OCI-LY1 (cell line): ENCODE measurements around the gene HS1BP3.

Experiments used
- H2AFZ ChIP-seq: fragments of 200-600 bp; sonication (generic), shearing (Covaris generic); 2 replicates; pipeline ENCODE4 v1.6.0; 2014; ENCODE audit warnings: antibody characterized with exemption, mild to moderate bottlenecking, low read length
- H3F3A ChIP-seq: fragments of 200-600 bp; sonication (generic), shearing (Covaris generic); 2 replicates; pipeline ENCODE4 v1.6.0; 2014; ENCODE audit warnings: mild to moderate bottlenecking, antibody characterized with exemption, low read length, moderate library complexity; ENCODE audit not compliant: insufficient read depth
- H3K27ac ChIP-seq: fragments of 200-600 bp; sonication (generic); 2 replicates; pipeline ENCODE4 v1.5.1; 2014; ENCODE audit warnings: low read length, mixed run types, mild to moderate bottlenecking, low read depth; ENCODE audit not compliant: poor library complexity, severe bottlenecking
- H3K27me3 ChIP-seq: fragments of 200-600 bp; sonication (generic); 2 replicates; pipeline ENCODE4 v1.6.0; 2014; ENCODE audit warnings: antibody characterized with exemption, mild to moderate bottlenecking, low read length, moderate library complexity; ENCODE audit not compliant: insufficient read depth
- H3K36me3 ChIP-seq: fragments of 200-600 bp; sonication (generic); 2 replicates; pipeline ENCODE4 v1.6.1; 2014; ENCODE audit warnings: mild to moderate bottlenecking, antibody characterized with exemption, low read length, moderate library complexity, mixed read lengths; ENCODE audit not compliant: insufficient read depth
- H3K4me1 ChIP-seq: fragments of 200-600 bp; sonication (generic); 2 replicates; pipeline ENCODE4 v1.5.1; 2014; ENCODE audit warnings: mild to moderate bottlenecking, low read length, moderate library complexity; ENCODE audit not compliant: insufficient read depth, severe bottlenecking
- H3K4me2 ChIP-seq: fragments of 200-600 bp; sonication (generic), shearing (Covaris generic); 2 replicates; pipeline ENCODE4 v1.6.1; 2014; ENCODE audit warnings: low read length
- H3K4me3 ChIP-seq: fragments of 200-600 bp; sonication (generic); 2 replicates; pipeline ENCODE4 v1.5.1; 2014; ENCODE audit warnings: low read length, low read depth, mild to moderate bottlenecking, mixed read lengths; ENCODE audit not compliant: poor library complexity, severe bottlenecking
- H3K79me2 ChIP-seq: fragments of 200-600 bp; shearing (Covaris generic); 2 replicates; pipeline ENCODE4 v1.6.1; 2016; ENCODE audit warnings: mixed run types, low read length, mixed read lengths; ENCODE audit not compliant: insufficient read depth
- H3K9ac ChIP-seq: fragments of 200-600 bp; sonication (generic), shearing (Covaris generic); 2 replicates; pipeline ENCODE4 v1.6.1; 2014; ENCODE audit warnings: mild to moderate bottlenecking, low read length, mixed read lengths
- H3K9me2 ChIP-seq: fragments of 200-600 bp; sonication (generic), shearing (Covaris generic); 2 replicates; pipeline ENCODE4 v1.6.1; 2014; ENCODE audit warnings: low read depth, mild to moderate bottlenecking, low read length, mixed read lengths
- H3K9me3 ChIP-seq: fragments of 200-600 bp; shearing (Covaris generic); 2 replicates; pipeline ENCODE4 v1.6.1; 2014; ENCODE audit warnings: low read length, mixed read lengths
- H4K20me1 ChIP-seq: fragments of 200-600 bp; sonication (generic), shearing (Covaris generic); 2 replicates; pipeline ENCODE4 v1.6.0; 2016; ENCODE audit warnings: mild to moderate bottlenecking, low read length; ENCODE audit not compliant: insufficient read depth
- CTCF ChIP-seq: fragments of 200-600 bp; sonication (generic), shearing (Covaris generic); IDR thresholded peaks from 2 replicates; pipeline ENCODE4 v1.5.1; 2017; ENCODE audit warnings: mild to moderate bottlenecking, antibody characterized with exemption, low read length, moderate library complexity, mixed read lengths
- EZH2 ChIP-seq: fragments of 200-600 bp; sonication (generic), shearing (Covaris generic); IDR thresholded peaks from 2 replicates; pipeline ENCODE4 v1.8.0; 2017; ENCODE audit warnings: borderline replicate concordance, mixed run types, mild to moderate bottlenecking, antibody characterized with exemption, low read length, moderate library complexity, mixed read lengths

HS1BP3 gene

GRCh38 chr2:20666005-20666303 is 15.1 kb upstream of the HS1BP3 start:
- Histone ChIP-seq H3K9me2 (no peaks in the 10 kb centered on the region), H3K4me1 (peaks cover 9% of the 10 kb centered on the region), H4K20me1 (no peaks in the 10 kb centered on the region), H3K4me3 (peak overlapping the region; percentile 59), H3K27ac (no peak overlapping the region), H3K36me3 (no peaks in the 10 kb centered on the region), H3K79me2 (no peaks in the 10 kb centered on the region), H3K9ac (no peak overlapping the region), H3K27me3 (peaks cover 12% of the 10 kb centered on the region), H3K4me2 (peak overlapping the region; percentile 78), H3F3A (no peaks in the 10 kb centered on the region), H3K9me3 (no peaks in the 10 kb centered on the region), H2AFZ (no peak overlapping the region)
- no peak for TF ChIP-seq EZH2
- TF ChIP-seq CTCF, result no peak

GRCh38 chr2:20665243-20666004 is 14.5 kb upstream of the HS1BP3 start:
- H3K36me3 ChIP-seq, result no peaks in the 10 kb centered on the region
- H3K9ac ChIP-seq, result no peak overlapping the region
- H3K9me2 ChIP-seq, result no peaks in the 10 kb centered on the region
- H3K9me3 ChIP-seq, result no peaks in the 10 kb centered on the region
- no peak overlapping the region for H3K4me3 ChIP-seq
- no peaks in the 10 kb centered on the region for H3F3A ChIP-seq
- peaks cover 12% of the 10 kb centered on the region for H3K27me3 ChIP-seq
- H3K27ac ChIP-seq, result no peak overlapping the region
- H3K4me2 ChIP-seq, result peak overlapping the region; percentile 78; the same call in 1 of the 2 replicates
- no peak overlapping the region for H2AFZ ChIP-seq
- TF ChIP-seq CTCF (no peak), EZH2 (no peak)
- no peaks in the 10 kb centered on the region for H3K79me2 ChIP-seq
- H3K4me1 ChIP-seq, result peaks cover 9% of the 10 kb centered on the region
- H4K20me1 ChIP-seq, result no peaks in the 10 kb centered on the region

GRCh38 chr2:20664431-20665242 is 13.7 kb upstream of the HS1BP3 start:
- no peak for TF ChIP-seq EZH2
- H3K9me2 ChIP-seq, result no peaks in the 10 kb centered on the region
- no peak overlapping the region for H3K4me2 ChIP-seq
- no peaks in the 10 kb centered on the region for H4K20me1 ChIP-seq
- H3K9me3 ChIP-seq, result no peaks in the 10 kb centered on the region
- H2AFZ ChIP-seq, result no peak overlapping the region
- peaks cover 12% of the 10 kb centered on the region for H3K27me3 ChIP-seq
- no peaks in the 10 kb centered on the region for H3K36me3 ChIP-seq
- H3F3A ChIP-seq, result no peaks in the 10 kb centered on the region
- no peak overlapping the region for H3K4me3 ChIP-seq
- H3K9ac ChIP-seq, result no peak overlapping the region
- H3K79me2 ChIP-seq, result no peaks in the 10 kb centered on the region
- H3K27ac ChIP-seq, result no peak overlapping the region
- H3K4me1 ChIP-seq, result peaks cover 9% of the 10 kb centered on the region
